K562 treated with DMSO at 1 percent for 12 hours (cell line): ENCODE measurements around the gene TRPC3. TPM values are rescaled to one million over a fixed set of nuclear protein-coding genes. Genes with fewer than 3 reads are reported as not detected.

Experiments used
- total RNA-seq: library from RNA; unstranded; fragments of 300-600 nt; gene quantifications from 2 replicates; pipeline ENCODE4 v1.2.3, GENCODE V29; 2022; ENCODE audit not compliant: insufficient read depth

TRPC3 gene
- total RNA-seq: not detected in 2 replicates

DNA sequence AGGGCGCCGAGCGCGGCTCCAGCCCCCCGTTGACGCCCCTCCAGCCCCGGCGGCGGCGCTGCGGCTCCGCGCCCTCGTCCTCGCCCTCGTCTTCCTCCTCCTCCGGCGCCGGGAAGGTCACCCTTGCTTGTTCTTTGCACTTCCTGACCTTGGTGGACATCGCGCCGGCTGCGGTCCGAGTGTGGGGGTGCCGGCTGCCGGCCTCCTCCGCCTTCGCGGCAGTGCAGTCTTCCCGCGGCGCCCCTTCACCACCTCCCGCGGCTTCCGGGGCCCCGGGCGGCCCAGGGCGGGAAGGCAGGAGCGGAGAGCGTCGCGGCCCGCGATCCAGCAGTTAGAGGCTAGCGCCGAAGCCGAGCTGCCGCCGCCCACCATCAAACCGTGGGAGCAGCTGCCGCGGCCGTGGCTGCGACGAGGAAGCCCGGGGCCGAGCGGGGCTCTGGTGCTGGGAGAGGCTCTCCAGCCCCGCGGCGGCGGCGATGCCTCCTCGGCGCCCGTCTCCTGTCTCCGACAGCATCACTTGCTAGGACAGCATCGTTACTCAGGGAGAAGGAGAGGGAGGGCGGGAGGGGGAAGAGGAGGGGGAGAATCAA is at the start of gene TRPC3:
Gene TRPC3, minus strand, starts transcription at position 540 of the 590 bp plus-strand sequence. Its CDS starts 380 bp downstream, at position 160.

DNA sequence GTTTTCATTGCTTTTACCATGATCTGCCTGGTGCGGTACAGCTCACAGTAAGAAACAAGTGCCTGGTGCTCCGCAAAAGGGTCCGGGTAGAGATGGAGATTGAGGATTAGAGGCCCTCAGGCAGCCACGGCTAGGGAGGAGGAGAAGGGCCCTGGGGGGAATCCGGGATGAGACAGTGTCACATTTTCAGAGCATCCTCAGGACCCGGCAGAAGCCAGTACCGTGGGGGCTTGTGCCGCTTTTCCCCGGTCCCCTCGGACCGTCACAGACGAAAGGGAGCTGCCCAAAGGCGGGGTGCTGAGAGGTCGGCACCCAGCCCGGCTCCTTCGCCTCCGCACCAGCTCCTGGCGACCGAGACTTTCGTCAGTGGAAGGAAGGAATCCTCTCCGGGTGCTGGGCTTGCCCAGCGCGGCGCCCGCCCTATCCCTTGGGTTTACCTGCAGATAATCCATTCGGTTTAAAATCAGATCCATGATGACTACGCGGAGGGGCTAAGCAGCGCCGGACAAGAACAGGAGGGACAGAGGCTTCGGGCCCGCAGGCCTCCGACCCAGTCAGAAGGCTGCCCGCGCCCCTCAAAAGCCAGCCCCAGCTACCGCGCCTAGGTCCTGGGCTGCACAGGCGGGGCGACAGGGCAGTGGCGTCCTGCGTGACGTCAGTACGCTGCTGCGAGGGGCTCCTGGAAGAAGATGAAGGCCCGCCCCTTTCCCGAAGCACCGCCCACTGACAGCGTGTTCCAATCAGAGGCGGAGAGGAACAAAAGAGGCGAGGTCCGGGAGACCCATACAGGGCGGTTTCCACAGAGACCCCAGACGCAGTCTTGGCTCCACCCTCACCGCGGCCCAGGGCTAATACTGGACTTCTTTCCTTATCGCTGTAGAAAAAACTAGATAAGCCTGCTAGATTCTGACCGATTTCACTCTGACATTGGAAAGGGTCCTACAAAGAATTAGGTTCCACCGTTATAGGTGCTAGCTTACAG is 81.7 kb downstream of the TRPC3 start, which contains the start of gene BBS7:
Gene BBS7, minus strand, starts transcription at position 634 of the 982 bp plus-strand sequence. Its CDS starts 161 bp downstream, at position 473.

Other genes starting within 250 kb of the TRPC3 start
- not detected in 2 replicates for gene SMIM43, start 186.9 kb downstream of the TRPC3 start, total RNA-seq
- 43.3 and 68.5 TPM in 2 replicates for gene EXOSC9, start 150.7 kb downstream of the TRPC3 start, total RNA-seq
- 53.3 and 121 TPM in 2 replicates for gene CCNA2, start 128.2 kb downstream of the TRPC3 start, total RNA-seq
- gene BBS7, start 81.6 kb downstream of the TRPC3 start, total RNA-seq: 4.2 and 12.0 TPM in 2 replicates
- gene BLTP1, start 200.3 kb upstream of the TRPC3 start, total RNA-seq: 3.3 and 27.9 TPM in 2 replicates